Stimulated activated CD4-positive, alpha-beta T cell treated with anti-CD3 and anti-CD28 coated beads, TNF-alpha, amount 100 ng/mL, for 24 hours (primary cell): ENCODE results near the gene KDM2A.

Experiments used
- DNase-seq, 3 experiments: peaks; one replicate each; pipeline ENCODE4 v3.0.0-alpha.2; 2020; ENCODE audit warnings: low read depth in 3 of 3

The KDM2A gene

DNA sequence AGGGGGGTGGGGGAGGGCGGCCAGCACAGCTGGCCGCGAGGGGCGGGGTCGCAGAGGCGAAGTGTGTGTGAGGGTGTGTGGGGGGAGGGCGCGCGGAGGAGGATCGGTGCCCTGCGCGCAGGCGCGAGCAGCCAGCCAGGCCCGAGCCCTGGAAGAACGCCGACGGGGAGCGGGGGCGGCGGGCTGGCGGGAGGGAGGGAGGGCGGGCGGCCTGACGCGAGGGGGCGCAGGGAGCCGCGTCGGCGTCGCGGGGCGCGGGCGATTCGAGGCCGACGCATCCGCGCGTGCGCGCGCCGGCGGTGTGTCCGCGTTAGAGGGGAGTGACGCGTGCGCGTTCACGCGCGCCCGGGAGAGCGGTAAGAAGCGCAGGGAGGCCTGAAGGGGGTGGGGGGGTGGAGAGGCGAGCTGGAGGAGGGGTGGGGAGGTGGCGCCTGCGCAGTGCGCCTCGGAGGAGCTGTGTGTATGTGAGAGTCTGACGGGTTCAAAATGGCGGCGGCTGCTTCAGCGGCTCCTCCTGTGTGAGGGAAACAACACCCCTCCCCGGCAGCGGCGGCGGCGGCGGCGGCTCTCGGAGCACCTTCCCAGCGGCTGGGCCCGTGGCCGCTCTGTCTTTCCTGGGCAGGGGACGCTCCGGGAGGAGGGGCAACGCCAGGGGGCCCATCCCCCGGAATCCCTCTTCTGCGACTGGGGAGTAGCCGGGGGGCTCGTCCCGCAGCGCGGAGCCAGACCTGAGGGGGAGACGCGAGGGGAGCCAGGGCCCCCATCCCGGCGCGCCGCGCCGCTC, at the start of gene KDM2A:
TSS of gene KDM2A (plus strand) at position 463 of the 784 bp plus-strand sequence. CDS start 2,054 bp downstream, outside the sequence.
- DNase-seq = peak; percentile 96 to 99 (median 97)

DNA sequence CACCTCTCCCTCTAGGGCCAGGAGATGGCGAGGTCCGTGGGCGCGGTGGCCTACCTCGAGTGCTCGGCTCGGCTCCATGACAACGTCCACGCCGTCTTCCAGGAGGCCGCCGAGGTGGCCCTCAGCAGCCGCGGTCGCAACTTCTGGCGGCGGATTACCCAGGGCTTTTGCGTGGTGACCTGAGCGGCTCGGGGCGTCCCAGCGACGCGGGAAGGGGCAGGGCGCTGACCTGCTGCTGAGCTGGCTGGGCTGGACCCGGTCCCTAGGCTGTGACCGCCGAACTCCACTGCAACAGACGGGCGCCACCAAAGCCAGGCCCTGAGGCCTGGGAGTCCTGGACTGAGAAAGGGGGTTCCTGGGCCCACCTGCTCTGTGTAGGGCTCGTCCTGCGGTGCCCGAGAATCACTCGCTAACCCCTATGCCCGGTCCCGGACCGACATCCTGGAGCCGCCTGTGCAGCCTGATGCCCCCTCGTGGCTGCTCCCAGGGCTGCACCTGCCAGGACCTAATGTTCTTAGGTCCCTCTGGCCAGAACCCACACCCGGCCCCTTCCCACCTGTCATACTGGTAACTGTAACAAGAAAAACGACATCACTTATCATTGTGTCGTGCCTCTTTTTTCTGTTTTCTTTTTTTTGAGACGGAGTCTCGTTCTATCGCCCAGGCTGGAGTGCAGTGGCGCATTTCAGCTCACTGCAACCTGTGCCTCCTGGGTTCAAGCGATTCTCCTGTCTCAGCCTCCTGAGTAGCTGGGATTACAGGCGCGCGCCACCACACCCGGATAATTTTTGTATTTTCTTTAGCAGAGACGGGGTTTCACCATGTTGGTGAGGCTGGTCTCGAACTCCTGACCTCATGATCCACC, 47.4 kb upstream of the KDM2A start:
- DNase-seq = peak; percentile 40 to 78 (median 54)

DNA sequence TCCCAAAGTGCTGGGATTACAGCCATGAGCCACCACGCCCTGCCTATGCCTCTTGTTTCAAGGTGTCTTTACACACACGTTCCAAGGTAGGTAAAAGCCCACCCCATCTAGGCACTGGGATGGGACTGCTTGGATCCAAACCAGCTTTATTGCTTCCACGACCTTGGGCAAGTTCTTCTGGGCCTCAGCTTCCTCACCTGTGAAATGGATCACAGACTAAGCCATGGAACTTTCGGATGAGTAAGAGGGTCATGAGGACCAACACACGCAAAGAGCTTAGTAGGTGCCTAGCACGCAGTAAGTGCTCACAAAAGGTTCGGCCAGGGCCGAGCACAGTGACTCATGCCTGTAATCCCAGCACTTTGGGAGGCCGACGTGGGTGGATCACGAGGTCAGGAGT, 46.8 kb upstream of the KDM2A start:
- DNase-seq = no peak

GRCh38 chr11:67073908-67074307, 45.2 kb upstream of the KDM2A start:
- no peak for DNase-seq

- DNase-seq = no peak
Observed at GRCh38 chr11:67076202-67076601, 42.9 kb upstream of the KDM2A start.

- DNase-seq = no peak
Observed at GRCh38 chr11:67079065-67079705, 39.9 kb upstream of the KDM2A start.

- DNase-seq = no peak
Observed at GRCh38 chr11:67082071-67082791, 36.8 kb upstream of the KDM2A start.

DNA sequence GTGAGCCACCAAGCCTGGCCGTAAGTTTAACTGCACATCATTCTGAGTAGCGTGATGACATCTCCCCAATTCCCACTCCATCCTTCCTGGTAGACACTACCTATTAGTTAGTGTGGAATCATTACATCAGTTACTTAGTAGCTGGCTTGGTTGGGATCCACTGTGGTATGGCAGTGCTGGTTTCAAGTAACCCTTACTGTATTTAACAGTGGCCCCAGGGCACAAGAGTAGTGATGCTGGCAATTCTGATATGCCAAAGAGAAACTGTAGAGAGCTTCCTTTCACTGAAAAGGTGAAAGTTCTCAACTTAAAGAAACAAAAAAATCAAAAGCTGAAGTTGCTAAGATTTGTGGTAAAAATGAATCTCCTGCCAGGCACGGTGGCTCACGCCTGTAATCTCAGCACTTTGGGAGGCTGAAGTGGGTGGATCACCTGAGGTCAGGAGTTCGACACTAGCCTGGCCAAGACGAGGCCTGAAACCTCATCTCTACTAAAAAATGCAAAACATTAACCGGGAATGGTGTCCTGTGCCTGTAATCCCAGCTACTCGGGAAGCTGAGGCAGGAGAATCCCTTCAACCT, 35.2 kb upstream of the KDM2A start:
- DNase-seq = no peak

GRCh38 chr11:67085617-67086016, 33.4 kb upstream of the KDM2A start:
- no peak for DNase-seq

DNA sequence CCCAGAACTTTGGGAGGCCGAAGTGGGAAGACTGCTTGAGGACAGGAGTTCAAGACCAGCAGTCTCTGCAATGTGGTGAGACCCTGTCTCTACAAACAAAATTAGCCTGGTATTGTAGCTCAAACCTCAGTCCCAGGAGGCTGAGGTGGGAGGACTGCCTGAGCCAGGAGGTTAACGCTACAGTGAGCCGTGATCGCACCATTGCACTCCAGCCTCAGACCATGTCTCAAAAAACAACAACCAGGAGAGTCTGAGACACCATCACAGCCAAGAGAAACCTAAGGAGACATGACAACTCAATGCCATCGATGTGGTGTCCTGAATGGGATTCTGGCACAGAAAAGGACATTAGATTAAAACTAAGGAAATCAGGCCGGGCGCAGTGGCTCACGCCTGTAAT, 28.3 kb upstream of the KDM2A start:
- no peak for DNase-seq

DNA sequence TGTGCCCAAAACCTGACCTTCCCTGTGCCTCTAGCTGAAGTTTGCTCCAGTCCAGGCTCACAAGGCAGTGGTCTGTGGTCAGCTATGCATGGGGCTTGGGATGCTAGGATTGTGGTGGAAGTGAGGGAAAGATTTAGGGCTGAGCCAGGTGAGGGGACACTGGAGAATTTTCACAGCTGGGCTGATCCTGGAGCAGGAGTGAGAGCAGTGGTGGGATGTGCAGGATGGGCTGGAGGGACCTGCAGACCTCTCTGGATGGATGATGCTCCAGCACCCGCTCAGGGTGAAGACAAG, 23.9 kb upstream of the KDM2A start:
- no peak for DNase-seq

DNA sequence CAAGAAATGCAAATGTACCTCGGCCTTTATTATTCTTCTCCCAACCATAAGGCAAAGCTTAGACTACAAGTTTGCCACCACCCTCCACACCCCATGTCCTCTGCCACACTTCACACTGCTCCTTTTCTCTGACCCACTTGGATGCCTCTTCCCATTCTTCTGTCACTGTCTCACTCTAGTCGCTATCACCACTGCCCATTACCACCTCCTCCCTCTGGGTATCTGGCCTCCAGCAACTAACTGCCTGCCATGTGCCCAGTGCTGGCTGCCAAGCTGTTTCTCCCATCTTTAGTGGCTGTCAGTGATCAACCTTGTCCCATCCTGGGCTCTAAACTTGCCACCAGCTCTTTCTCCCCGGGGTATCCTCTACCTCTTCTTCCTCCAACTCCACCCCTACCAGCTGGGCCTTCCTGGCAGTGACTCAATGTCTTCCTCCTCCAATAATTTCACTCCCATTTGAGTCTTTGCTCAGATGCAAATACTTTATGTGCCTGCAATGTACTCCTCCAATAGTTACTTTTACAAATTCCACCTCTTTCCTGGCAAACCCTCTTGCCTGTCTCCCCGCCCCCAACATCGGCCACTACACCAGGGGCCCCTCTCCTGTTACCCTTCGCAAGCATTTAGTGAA, 20.1 kb upstream of the KDM2A start:
- no peak for DNase-seq

- no peak for DNase-seq
Observed at GRCh38 chr11:67099831-67100324, 19.2 kb upstream of the KDM2A start.

GRCh38 chr11:67102664-67103063, 16.4 kb upstream of the KDM2A start:
- no peak for DNase-seq

- no peak for DNase-seq
Observed at GRCh38 chr11:67105964-67106363, 13.1 kb upstream of the KDM2A start.

- DNase-seq = no peak
Observed at GRCh38 chr11:67111261-67111660, 7.8 kb upstream of the KDM2A start.

GRCh38 chr11:67113231-67113721, 5.8 kb upstream of the KDM2A start:
- no peak for DNase-seq

- DNase-seq = no peak
Observed at GRCh38 chr11:67114275-67114896, 4.7 kb upstream of the KDM2A start.

GRCh38 chr11:67116758-67117105, 2.3 kb upstream of the KDM2A start:
- no peak for DNase-seq

- DNase-seq = no peak
Observed at GRCh38 chr11:67117176-67117575, 1.9 kb upstream of the KDM2A start.
